A673 (cell line): ENCODE results near the gene SPON1. TPM values are rescaled to one million over a fixed set of nuclear protein-coding genes. Genes with fewer than 3 reads are reported as not detected.
A peak's percentile ranks its signal among the peaks of the same experiment; 100 is the strongest.

Experiments
- BruUV-seq: library from RNA; stranded (reverse); fragments of 400-500 nt; replicated peaks from 2 replicates; lab custom pipeline; 2021; lab: Mats Ljungman, UMichigan
- CTCF ChIA-PET: fragments of 300-600 bp; sonication (Branson Sonifier 250); formaldehyde crosslinking; loops from one replicate; lab custom pipeline; 2022; ENCODE audit warnings: antibody characterized with exemption; lab: Charles Lee
- POLR2A ChIA-PET: fragments of 300-600 bp; sonication (Branson Sonifier 250); formaldehyde crosslinking; loops from one replicate; lab custom pipeline; 2022; ENCODE audit warnings: antibody characterized with exemption; ENCODE audit not compliant: low non-redundant PET; lab: Charles Lee
- DNase-seq: peaks from one replicate; pipeline ENCODE4 v3.0.0-alpha.2; 2015; ENCODE audit warnings: low spot score
- H3K27ac ChIP-seq: fragments of 200-600 bp; sonication (generic); 2 replicates; pipeline ENCODE4 v1.5.1; 2016; ENCODE audit warnings: mixed run types, low read depth, mild to moderate bottlenecking, mixed read lengths, antibody characterized with exemption, low read length; ENCODE audit not compliant: poor library complexity, severe bottlenecking
- H3K27me3 ChIP-seq: fragments of 200-600 bp; sonication (generic); replicated peaks from 2 replicates; pipeline ENCODE4 v1.6.1; 2017; ENCODE audit warnings: mixed run types, low read depth, mild to moderate bottlenecking, mixed read lengths, antibody characterized with exemption, low read length; ENCODE audit not compliant: insufficient read depth, poor library complexity
- H3K36me3 ChIP-seq: fragments of 200-600 bp; sonication (generic); 2 replicates; pipeline ENCODE4 v1.6.1; 2016; ENCODE audit warnings: mixed run types, mild to moderate bottlenecking, mixed read lengths, antibody characterized with exemption, low read length; ENCODE audit not compliant: insufficient read depth, poor library complexity, severe bottlenecking
- H3K4me1 ChIP-seq: fragments of 200-600 bp; sonication (generic); 2 replicates; pipeline ENCODE4 v1.6.1; 2017; ENCODE audit warnings: mixed run types, mild to moderate bottlenecking, mixed read lengths, antibody characterized with exemption, low read length; ENCODE audit not compliant: insufficient read depth, poor library complexity, severe bottlenecking
- H3K4me3 ChIP-seq: fragments of 200-600 bp; sonication (generic); 2 replicates; pipeline ENCODE4 v1.5.1; 2016; ENCODE audit warnings: low read depth, mixed run types, mild to moderate bottlenecking, mixed read lengths, low read length; ENCODE audit not compliant: poor library complexity, severe bottlenecking
- H3K9me3 ChIP-seq: fragments of 200-600 bp; sonication (generic); 2 replicates; pipeline ENCODE4 v1.6.1; 2016; ENCODE audit warnings: mixed run types, low read depth, mild to moderate bottlenecking, mixed read lengths, antibody characterized with exemption, low read length; ENCODE audit not compliant: poor library complexity, severe bottlenecking
- CTCF ChIP-seq: fragments of 300-800, 200-600 bp; sonication (generic); conservative IDR thresholded peaks from 2 replicates; pipeline ENCODE4 v1.5.1; 2017; ENCODE audit warnings: low read depth, mild to moderate bottlenecking, antibody characterized with exemption, low read length, moderate library complexity, mixed read lengths
- EZH2 ChIP-seq: fragments of 200-600 bp; sonication (generic); IDR thresholded peaks from 2 replicates; pipeline ENCODE4 v1.6.1; 2017; ENCODE audit warnings: borderline replicate concordance, low read depth, mild to moderate bottlenecking, mixed read lengths, antibody characterized with exemption, low read length; ENCODE audit not compliant: poor library complexity, severe bottlenecking
- intact Hi-C: fragments of 100-400 bp; cut with micrococcal nuclease; formaldehyde crosslinking; loops from one replicate; pipeline ENCODE4 v1.10.0; 2022; ENCODE audit not compliant: unreplicated experiment
- total RNA-seq: library from RNA; stranded (reverse); gene quantifications from 2 replicates; pipeline ENCODE4 v1.2.3, GENCODE V29; 2021

The SPON1 gene
- total RNA-seq, 1 experiment from 2014 or later: not detected

GRCh38 chr11:14132312-14132711, 169.8 kb downstream of the SPON1 start:
- DNase-seq: peak; percentile 1
- TF ChIP-seq CTCF (no peak), EZH2 (no peak)
- no TSS peak for BruUV-seq
- H3K9me3 ChIP-seq: no peaks in the 10 kb centered on the region
- H3K27me3 ChIP-seq: peaks cover 7% of the 10 kb centered on the region
- CTCF ChIA-PET: no interaction called here
- intact Hi-C loops: no loop called here
- no peaks in the 10 kb centered on the region for H3K36me3 ChIP-seq
- no peaks in the 10 kb centered on the region for H3K4me1 ChIP-seq
- H3K27ac ChIP-seq: no peak overlapping the region
- H3K4me3 ChIP-seq: no peak overlapping the region
- POLR2A ChIA-PET: no interaction called here

- no peak for TF ChIP-seq CTCF
- no peak for TF ChIP-seq EZH2
- CTCF ChIA-PET: no interaction called here
- BruUV-seq: no TSS peak
- Histone ChIP-seq H3K27me3 (peaks cover 7% of the 10 kb centered on the region), H3K4me3 (no peak overlapping the region), H3K9me3 (no peaks in the 10 kb centered on the region), H3K36me3 (no peaks in the 10 kb centered on the region), H3K4me1 (no peaks in the 10 kb centered on the region), H3K27ac (no peak overlapping the region)
- DNase-seq: no peak
- POLR2A ChIA-PET: no interaction called here
- intact Hi-C loops: no loop called here
Measured at GRCh38 chr11:14133381-14133780, 170.9 kb downstream of the SPON1 start.

GRCh38 chr11:14136561-14136960, 174.0 kb downstream of the SPON1 start:
- ChIA-PET CTCF (no interaction called here), POLR2A (no interaction called here)
- Histone ChIP-seq H3K9me3 (no peaks in the 10 kb centered on the region), H3K4me3 (no peak overlapping the region), H3K4me1 (no peaks in the 10 kb centered on the region), H3K27ac (no peak overlapping the region), H3K36me3 (no peaks in the 10 kb centered on the region), H3K27me3 (peaks cover 7% of the 10 kb centered on the region)
- intact Hi-C loops: no loop called here
- DNase-seq: no peak
- TF ChIP-seq EZH2 (no peak), CTCF (no peak)
- no TSS peak for BruUV-seq
